ENCODE measurements around the gene LEF1.

DNA sequence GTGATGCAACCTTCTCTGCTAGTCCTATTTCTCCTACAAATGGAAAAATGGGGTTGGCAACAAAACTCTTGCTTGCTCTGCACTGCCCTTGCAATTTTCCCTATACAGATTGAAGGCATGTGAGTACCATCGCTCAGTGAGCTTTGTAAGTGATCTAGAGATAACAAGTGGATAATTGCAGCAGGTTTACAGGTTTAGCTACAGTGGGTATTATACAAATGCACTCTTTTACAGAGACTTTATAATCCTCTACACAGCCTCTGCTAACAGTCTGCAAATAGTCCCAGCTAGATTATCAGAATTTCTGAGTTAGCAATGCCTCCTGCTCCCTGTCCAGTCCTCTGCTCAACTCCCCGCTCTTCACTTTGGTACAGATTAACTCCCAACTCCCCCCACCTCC, 11.1 kb downstream of the LEF1 start:
- TF ChIP-seq GATA2 (IDR thresholded peaks at IDR 0.05; ENCODE audit: low read depth, low read length) (no peak), GATA3 (IDR thresholded peaks at IDR 0.05; ENCODE audit: low read depth, low read length) (no peak)
